K562 (cell line): ENCODE data around the gene PAM. TPM values are rescaled to one million over a fixed set of nuclear protein-coding genes. Genes with fewer than 3 reads are reported as not detected.

Source experiments
- ATAC-seq: fragments of 200-7000 bp; cut with Tn5 transposase; 3 replicates; pipeline ENCODE4 v1.9.1; 2020; ENCODE audit warnings: moderate library complexity
- BruUV-seq: library from RNA; stranded (reverse); fragments of 400-500 nt; replicated peaks from 2 replicates; lab custom pipeline; 2021; lab: Mats Ljungman, UMichigan
- CTCF ChIA-PET: fragments of 300-600 bp; formaldehyde crosslinking; extraction: SDS; loops from one replicate; lab custom pipeline; 2021; ENCODE audit warnings: low intra/inter-chr PET ratio; lab: Yijun Ruan, JAX
- POLR2A ChIA-PET: fragments of 300-600, 350-650 bp; sonication (Branson Sonifier 250); formaldehyde crosslinking; extraction: SDS; loops from one replicate; lab custom pipeline; 2021; ENCODE audit warnings: antibody characterized with exemption, inconsistent platforms; lab: Yijun Ruan, JAX
- DNase-seq, 4 experiments: peaks; one replicate each; pipeline versions ENCODE4 v3.0.0 to v3.0.0-alpha.2; 2011 to 2018; ENCODE audit warnings: low spot score in 3 of 4, mixed read lengths in 3 of 4; ENCODE audit errors: extremely low read depth in 1 of 4
- FAIRE-seq: peaks from 2 replicates; lab custom pipeline; 2011; peaks lifted over from hg19 to GRCh38; lab: Jason Lieb, UNC
- H2AFZ ChIP-seq: 2 replicates; pipeline ENCODE4 v1.6.0; 2011; ENCODE audit warnings: low read depth, low read length, control low read depth, inconsistent platforms
- H3K27ac ChIP-seq: fragments of 200-600 bp; 3 replicates; pipeline ENCODE4 v1.8.0; 2011; ENCODE audit warnings: low read depth, mild to moderate bottlenecking, control low read depth, inconsistent platforms, low read length, moderate library complexity, mixed read lengths; ENCODE audit errors: extremely low read depth
- H3K27me3 ChIP-seq, 2 experiments: fragments of 300-600 bp in 1 of 2; 2 replicates in 1 of 2; 3 replicates in 1 of 2; pipeline versions ENCODE4 v1.6.0 to v1.8.0; 2011; ENCODE audit warnings: inconsistent platforms in 2 of 2, low read length in 2 of 2, mild to moderate bottlenecking in 1 of 2, mixed read lengths in 1 of 2, moderate library complexity in 1 of 2; ENCODE audit not compliant: control insufficient read depth in 2 of 2, insufficient read depth in 2 of 2
- H3K36me3 ChIP-seq: fragments of 300-600 bp; 3 replicates; pipeline ENCODE4 v1.8.0; 2011; ENCODE audit warnings: mild to moderate bottlenecking, low read length, inconsistent platforms; ENCODE audit not compliant: control insufficient read depth, insufficient read depth
- H3K4me1 ChIP-seq, 2 experiments: fragments of 200-600 bp in 1 of 2; replicated peaks in 1 of 2; 2 replicates in 1 of 2; 3 replicates in 1 of 2; pipeline versions ENCODE4 v1.5.1 to v1.8.0; 2011; ENCODE audit warnings: inconsistent platforms in 2 of 2, low read length in 2 of 2, mild to moderate bottlenecking in 1 of 2, mixed read lengths in 1 of 2, moderate library complexity in 1 of 2; ENCODE audit not compliant: control insufficient read depth in 2 of 2, insufficient read depth in 2 of 2
- H3K4me2 ChIP-seq: 2 replicates; pipeline ENCODE4 v1.6.1; 2011; ENCODE audit warnings: low read length, control low read depth, inconsistent platforms, mixed read lengths; ENCODE audit not compliant: insufficient read depth
- H3K4me3 ChIP-seq: fragments of 200-600 bp; sonication (generic), shearing (Covaris generic); 2 replicates; pipeline ENCODE4 v1.5.1; 2016; ENCODE audit warnings: control low read depth, inconsistent platforms
- H3K79me2 ChIP-seq: fragments of 200-600 bp; 3 replicates; pipeline ENCODE4 v1.8.0; 2011; ENCODE audit warnings: low read length, inconsistent platforms; ENCODE audit not compliant: control insufficient read depth, insufficient read depth
- H3K9ac ChIP-seq, 2 experiments: 2 replicates each; pipeline versions ENCODE4 v1.6.0 to v1.6.1; 2011; ENCODE audit warnings: low read depth in 2 of 2, low read length in 2 of 2, control low read depth in 1 of 2, inconsistent platforms in 1 of 2, mild to moderate bottlenecking in 1 of 2, mixed read lengths in 1 of 2; ENCODE audit not compliant: insufficient read depth in 1 of 2
- H3K9me1 ChIP-seq: one replicate; pipeline ENCODE4 v1.6.0; 2011; ENCODE audit warnings: inconsistent platforms, mild to moderate bottlenecking, low read length, moderate library complexity; ENCODE audit not compliant: control insufficient read depth, insufficient read depth
- H3K9me3 ChIP-seq: replicated peaks from 2 replicates; pipeline ENCODE4 v1.5.1; 2011; ENCODE audit warnings: low read depth, low read length, inconsistent platforms; ENCODE audit not compliant: control insufficient read depth, insufficient read depth
- H4K20me1 ChIP-seq: replicated peaks from 2 replicates; pipeline ENCODE4 v1.6.1; 2011; ENCODE audit warnings: low read length, inconsistent platforms, mixed read lengths; ENCODE audit not compliant: control insufficient read depth, insufficient read depth
- ARNT ChIP-seq, 2 experiments: fragments of 450-650 bp; IDR thresholded peaks; 2 replicates each; pipeline ENCODE4 v1.6.1; 2016; ENCODE audit warnings: mild to moderate bottlenecking in 1 of 2
- CCNT2 ChIP-seq: IDR thresholded peaks from 2 replicates; pipeline ENCODE4 v1.6.1; 2011; ENCODE audit warnings: borderline replicate concordance, low read depth, mild to moderate bottlenecking, moderate library complexity, mixed read lengths, low read length; ENCODE audit not compliant: insufficient read length; ENCODE audit errors: extremely low read depth
- CREB3L1 ChIP-seq: fragments of 450-650 bp; IDR thresholded peaks from 2 replicates; pipeline ENCODE4 v1.6.1; 2014; ENCODE audit warnings: low read depth, mild to moderate bottlenecking, moderate library complexity, borderline replicate concordance
- DPF2 ChIP-seq: fragments of 450-650 bp; IDR thresholded peaks from 2 replicates; pipeline ENCODE4 v1.6.1; 2016
- EP400 ChIP-seq: fragments of 450-650 bp; IDR thresholded peaks from 2 replicates; pipeline ENCODE4 v1.6.1; 2017; ENCODE audit warnings: antibody characterized with exemption, mild to moderate bottlenecking, moderate library complexity
- HMBOX1 ChIP-seq: sonication (generic); IDR thresholded peaks from 2 replicates; pipeline ENCODE4 v1.6.1; 2016
- MEIS2 ChIP-seq: fragments of 450-650 bp; IDR thresholded peaks from 2 replicates; pipeline ENCODE4 v1.6.1; 2014; ENCODE audit warnings: mild to moderate bottlenecking; ENCODE audit not compliant: partially characterized antibody
- NFE2 ChIP-seq: IDR thresholded peaks from 2 replicates; pipeline ENCODE4 v1.6.1; 2014; ENCODE audit warnings: antibody characterized with exemption, low read depth
- PHF8 ChIP-seq: fragments of 200-600 bp; sonication (generic); IDR thresholded peaks from 2 replicates; pipeline ENCODE4 v1.6.1; 2012; ENCODE audit warnings: mixed run types, mild to moderate bottlenecking, inconsistent platforms, low read length, moderate library complexity, borderline replicate concordance
- PRPF4 ChIP-seq: fragments of 200-400 bp; formaldehyde crosslinking; IDR thresholded peaks from one replicate; pipeline ENCODE4 v1.6.1; 2017; ENCODE audit warnings: low read length, low read depth, mild to moderate bottlenecking; ENCODE audit not compliant: insufficient read depth, poor library complexity, severe bottlenecking
- RB1 ChIP-seq: fragments of 450-650 bp; IDR thresholded peaks from 2 replicates; pipeline ENCODE4 v1.6.1; 2017; ENCODE audit warnings: low read depth, mild to moderate bottlenecking
- SMAD2 ChIP-seq: fragments of 150-350 bp; IDR thresholded peaks from 2 replicates; pipeline ENCODE4 v1.6.1; 2014; ENCODE audit warnings: low read depth, mild to moderate bottlenecking, low read length
- ZBTB17 ChIP-seq: fragments of 450-650 bp; formaldehyde crosslinking; IDR thresholded peaks from 2 replicates; pipeline ENCODE4 v1.4.0; 2020; ENCODE audit warnings: mild to moderate bottlenecking
- ZC3H4 ChIP-seq: sonication (generic); formaldehyde crosslinking; IDR thresholded peaks from 2 replicates; pipeline ENCODE4 v1.9.0; 2021; ENCODE audit warnings: missing genetic modification reagents, borderline replicate concordance
- WGBS: fragments of 100-300 bp; shearing (Covaris generic); methylation state at CpG from one replicate; pipeline ENCODE4 v1.1.6; 2016; ENCODE audit warnings: low coverage, mixed read lengths; ENCODE audit not compliant: insufficient coverage; ENCODE audit errors: missing lambda C conversion rate; 5-methylcytosine and 5-hydroxymethylcytosine counted together
- in situ Hi-C: fragments of 300-500 bp; cut with MboI; formaldehyde crosslinking; loops from 4 replicates; pipeline ENCODE4 v1.15.0; 2018; ENCODE audit warnings: inconsistent platforms, mixed read lengths
- intact Hi-C: fragments of 100-400 bp; cut with micrococcal nuclease; formaldehyde crosslinking; loops from 2 replicates; pipeline ENCODE4 v1.14.2; 2022
- polyA plus RNA-seq, 8 experiments: library from polyadenylated mRNA; depleted of rRNA in 4 of 8; stranded (reverse) in 5 of 8; unstranded in 3 of 8; fragments of >200 nt; fragmentation: Nextera tagmentation in 2 of 8; fragmentation: Illumina TruSeq in 1 of 8; extraction: Ambion mirVana in 2 of 8; extraction: Trizol in 1 of 8; gene quantifications; 2 replicates each; pipeline versions ENCODE4 v1.2.1 to v1.2.3, GENCODE V29; 2011 to 2014; ENCODE audit warnings: inconsistent platforms in 1 of 8, missing spikeins in 1 of 8
- total RNA-seq, 7 experiments: library from RNA; depleted of rRNA in 6 of 7; stranded (reverse); fragments of >200 nt in 6 of 7; fragmentation: Illumina TruSeq in 2 of 7; extraction: Trizol in 2 of 7; gene quantifications; 2 replicates each; pipeline versions ENCODE4 v1.2.1 to v1.2.3, GENCODE V29; 2011 to 2021; ENCODE audit warnings: low replicate concordance in 1 of 7

Gene PAM
- total and polyA plus RNA-seq, 9 of the 15 experiments (the other 6 are each of a cell fraction or from before 2014, with no cell fraction given), result 0.39 to 3.1 (median 0.77) TPM

- ChIA-PET POLR2A (no interaction called here), CTCF (no interaction called here)
- no peaks in the 10 kb centered on the region for H3K27me3 ChIP-seq
- no peak overlapping the region for H3K9ac ChIP-seq
- H3K9me1 ChIP-seq, result no peaks in the 10 kb centered on the region
- H4K20me1 ChIP-seq, result no peaks in the 10 kb centered on the region
- no peak overlapping the region for H3K27ac ChIP-seq
- no peak overlapping the region for H3K4me3 ChIP-seq
- FAIRE-seq (no peak), ATAC-seq (no peak), DNase-seq (no peak)
- no peak overlapping the region for H2AFZ ChIP-seq
- no TSS peak for BruUV-seq
- TF ChIP-seq MEIS2, result no peak
- TF ChIP-seq PRPF4, result no peak
- TF ChIP-seq EP400, result no peak
- no peak for TF ChIP-seq PHF8
- no peak for TF ChIP-seq ARNT (IDR thresholded peaks at IDR 0.05)
- H3K4me2 ChIP-seq, result no peak overlapping the region
- intact Hi-C loops (no loop called here), in situ Hi-C loops (no loop called here)
- no peaks in the 10 kb centered on the region for H3K79me2 ChIP-seq
- WGBS, result 0% methylated on average over 2 of the region's 2 CpGs
- no peaks in the 10 kb centered on the region for H3K9me3 ChIP-seq
- H3K4me1 ChIP-seq, result no peaks in the 10 kb centered on the region
- no peaks in the 10 kb centered on the region for H3K36me3 ChIP-seq
Measured at GRCh38 chr5:103014983-103015382, 259.9 kb downstream of the PAM start.

GRCh38 chr5:103016167-103016566 is 261.1 kb downstream of the PAM start:
- H3K4me2 ChIP-seq, result no peak overlapping the region
- no peaks in the 10 kb centered on the region for H3K36me3 ChIP-seq
- no TSS peak for BruUV-seq
- H3K9me1 ChIP-seq, result no peaks in the 10 kb centered on the region
- no peak for DNase-seq
- no peaks in the 10 kb centered on the region for H4K20me1 ChIP-seq
- H3K4me1 ChIP-seq, result no peaks in the 10 kb centered on the region
- in situ Hi-C loops (no loop called here), intact Hi-C loops (no loop called here)
- H3K27ac ChIP-seq, result no peak overlapping the region
- H3K9ac ChIP-seq, result no peak overlapping the region
- FAIRE-seq, result no peak
- no peaks in the 10 kb centered on the region for H3K79me2 ChIP-seq
- CTCF ChIA-PET, result no interaction called here
- no peak overlapping the region for H2AFZ ChIP-seq
- no peaks in the 10 kb centered on the region for H3K27me3 ChIP-seq
- no peaks in the 10 kb centered on the region for H3K9me3 ChIP-seq
- no peak overlapping the region for H3K4me3 ChIP-seq
- WGBS, result 0% methylated on average over 2 of the region's 2 CpGs
- POLR2A ChIA-PET, result no interaction called here
- no peak for ATAC-seq
- TF ChIP-seq ZBTB17, result 0 out of 2 replicates have a peak, but pooled peaks have one; percentile 34
- no peak for TF ChIP-seq NFE2
- no peak for TF ChIP-seq DPF2
- no peak for TF ChIP-seq RB1
- no peak for TF ChIP-seq CREB3L1
- TF ChIP-seq HMBOX1, result peak; percentile 31; the same call in 1 of the 2 replicates
- no peak for TF ChIP-seq SMAD2
- no peak for TF ChIP-seq ZC3H4 (CRISPR knock-in tag)
- TF ChIP-seq CCNT2, result no peak
